ENCODE results near the gene ADGRD1. TPM values are rescaled to one million over a fixed set of nuclear protein-coding genes. Genes with fewer than 3 reads are reported as not detected.

ADGRD1 gene
- total RNA-seq, 4 donors from 2014 or later, result 28.2 to 52.4 (median 41.8) TPM

- 87% methylated on average over 15 of the region's 15 CpGs for WGBS
- H3K9me3 ChIP-seq, result no peaks in the 10 kb centered on the region
- peaks cover 0 to 5% (median 0%) of the 10 kb centered on the region in 4 donors for H3K4me1 ChIP-seq
- no peak overlapping the region for H3K27ac ChIP-seq (replicated peaks in 1 of 4)
- DNase-seq (ENCODE audit: extremely low spot score), result no peak
- peaks cover 8 to 67% (median 44%) of the 10 kb centered on the region in 4 donors for H3K36me3 ChIP-seq
- TF ChIP-seq CTCF (IDR thresholded peaks at IDR 0.05), result no peak
- no peak for TF ChIP-seq POLR2AphosphoS5 (IDR thresholded peaks at IDR 0.05)
- no peak for TF ChIP-seq EP300 (IDR thresholded peaks at IDR 0.05)
- TF ChIP-seq POLR2A (IDR thresholded peaks at IDR 0.05; ENCODE audit: low read depth), result no peak
- intact Hi-C loops (cut with DNase I), result no loop called here
- H3K27me3 ChIP-seq, result no peaks in the 10 kb centered on the region
- no peak overlapping the region for H3K4me3 ChIP-seq
Measured at GRCh38 chr12:131015581-131016337, 62.1 kb downstream of the ADGRD1 start.

GRCh38 chr12:131017477-131017991 is 63.8 kb downstream of the ADGRD1 start:
- no peak for TF ChIP-seq POLR2A (IDR thresholded peaks at IDR 0.05; ENCODE audit: low read depth)
- no peak for TF ChIP-seq POLR2AphosphoS5 (IDR thresholded peaks at IDR 0.05)
- TF ChIP-seq EP300 (IDR thresholded peaks at IDR 0.05), result no peak
- TF ChIP-seq CTCF (IDR thresholded peaks at IDR 0.05), result no peak
- Histone ChIP-seq H3K4me1 (peaks cover 0 to under 1% (median 0%) of the 10 kb centered on the region in 4 donors), H3K9me3 (no peaks in the 10 kb centered on the region), H3K4me3 (no peak overlapping the region), H3K27me3 (no peaks in the 10 kb centered on the region), H3K36me3 (peaks cover 8 to 69% (median 52%) of the 10 kb centered on the region in 4 donors), H3K27ac (replicated peaks in 1 of 4) (no peak overlapping the region)
- intact Hi-C loops (cut with DNase I), result no loop called here
- no peak for DNase-seq (ENCODE audit: extremely low spot score)

GRCh38 chr12:131018019-131018620 is 64.4 kb downstream of the ADGRD1 start:
- no peaks in the 10 kb centered on the region for H3K9me3 ChIP-seq
- no peaks in the 10 kb centered on the region for H3K27me3 ChIP-seq
- H3K4me3 ChIP-seq, result no peak overlapping the region
- no peak for DNase-seq (ENCODE audit: extremely low spot score)
- 84% methylated on average over 27 of the region's 28 CpGs for WGBS
- no peaks in the 10 kb centered on the region for H3K4me1 ChIP-seq
- TF ChIP-seq CTCF (IDR thresholded peaks at IDR 0.05), result no peak
- no peak for TF ChIP-seq POLR2A (IDR thresholded peaks at IDR 0.05; ENCODE audit: low read depth)
- no peak overlapping the region for H3K27ac ChIP-seq (replicated peaks in 1 of 4)
- H3K36me3 ChIP-seq, result peaks cover 8 to 68% (median 54%) of the 10 kb centered on the region in 4 donors
- intact Hi-C loops (cut with DNase I), result no loop called here

- no peaks in the 10 kb centered on the region for H3K27me3 ChIP-seq
- TF ChIP-seq EP300 (IDR thresholded peaks at IDR 0.05), result no peak
- no peak for TF ChIP-seq POLR2AphosphoS5 (IDR thresholded peaks at IDR 0.05)
- TF ChIP-seq POLR2A (IDR thresholded peaks at IDR 0.05; ENCODE audit: low read depth), result no peak
- TF ChIP-seq CTCF (IDR thresholded peaks at IDR 0.05), result no peak
- no peak for DNase-seq (ENCODE audit: extremely low spot score)
- H3K4me3 ChIP-seq, result no peak overlapping the region
- no peaks in the 10 kb centered on the region for H3K9me3 ChIP-seq
- 86% methylated on average over 13 of the region's 16 CpGs for WGBS
- H3K27ac ChIP-seq (replicated peaks in 1 of 4), result no peak overlapping the region
- intact Hi-C loops (cut with DNase I), result no loop called here
- peaks cover 8 to 74% (median 56%) of the 10 kb centered on the region in 4 donors for H3K36me3 ChIP-seq
- H3K4me1 ChIP-seq, result no peaks in the 10 kb centered on the region
Measured at GRCh38 chr12:131018808-131019397, 65.2 kb downstream of the ADGRD1 start.

All from esophagus muscularis mucosa (tissue), 4 donors.